GM12878 (cell line): Measurements from ENCODE around the gene USPL1. TPM values are rescaled to one million over a fixed set of nuclear protein-coding genes. Genes with fewer than 3 reads are reported as not detected.

Experiments
- ATAC-seq: fragments of 200-7000 bp; cut with Tn5 transposase; 3 replicates; pipeline ENCODE4 v1.9.1; 2020; ENCODE audit warnings: mild to moderate bottlenecking, moderate library complexity
- BruUV-seq: library from RNA; stranded (reverse); fragments of 400-500 nt; replicated peaks from 2 replicates; lab custom pipeline; 2021; lab: Mats Ljungman, UMichigan
- CTCF ChIA-PET: fragments of 300-600 bp; sonication (Branson Sonifier 250); formaldehyde crosslinking; extraction: SDS; loops from one replicate; lab custom pipeline; 2021; ENCODE audit warnings: inconsistent platforms; lab: Yijun Ruan, JAX
- POLR2A ChIA-PET: fragments of 350-600 bp; formaldehyde crosslinking; extraction: SDS; loops from one replicate; lab custom pipeline; 2021; ENCODE audit warnings: inconsistent platforms; lab: Charles Lee
- RAD21 ChIA-PET: fragments of 300-600 bp; sonication (Branson Sonifier 250); formaldehyde crosslinking; loops from one replicate; lab custom pipeline; 2023; ENCODE audit warnings: antibody characterized with exemption; ENCODE audit not compliant: unreplicated experiment; lab: Charles Lee
- SMC1A ChIA-PET: fragments of 300-600 bp; sonication (Branson Sonifier 250); formaldehyde crosslinking; loops from one replicate; lab custom pipeline; 2023; ENCODE audit not compliant: unreplicated experiment, uncharacterized antibody; lab: Charles Lee
- DNase-seq: peaks from one replicate; pipeline ENCODE4 v3.0.0-alpha.2; 2011; ENCODE audit warnings: low read depth, low spot score
- FAIRE-seq: peaks from 3 replicates; lab custom pipeline; 2011; peaks lifted over from hg19 to GRCh38; lab: Jason Lieb, UNC
- H2AFZ ChIP-seq: 2 replicates; pipeline ENCODE4 v1.6.0; 2011; ENCODE audit warnings: low read depth, low read length, control low read depth; ENCODE audit not compliant: control insufficient read depth
- H3K27ac ChIP-seq: 2 replicates; pipeline ENCODE4 v1.5.1; 2011; ENCODE audit warnings: control low read depth; ENCODE audit not compliant: control insufficient read depth, insufficient read depth
- H3K27me3 ChIP-seq, 2 experiments: replicated peaks in 1 of 2; 2 replicates each; pipeline versions ENCODE4 v1.6.0 to v1.6.1; 2011; ENCODE audit warnings: low read length in 1 of 2; ENCODE audit not compliant: control insufficient read depth in 2 of 2, insufficient read depth in 2 of 2
- H3K36me3 ChIP-seq, 2 experiments: 2 replicates each; pipeline ENCODE4 v1.5.1; 2011; ENCODE audit warnings: low read length in 1 of 2; ENCODE audit not compliant: control insufficient read depth in 2 of 2, insufficient read depth in 2 of 2
- H3K4me1 ChIP-seq: 2 replicates; pipeline ENCODE4 v1.6.1; 2011; ENCODE audit warnings: mild to moderate bottlenecking, low read length, moderate library complexity, mixed read lengths; ENCODE audit not compliant: control insufficient read depth, insufficient read depth
- H3K4me2 ChIP-seq: 2 replicates; pipeline ENCODE4 v1.6.0; 2011; ENCODE audit warnings: control low read depth; ENCODE audit not compliant: control insufficient read depth, insufficient read depth
- H3K4me3 ChIP-seq: fragments of 200-600 bp; sonication (generic); 2 replicates; pipeline ENCODE4 v1.5.1; 2016
- H3K79me2 ChIP-seq: 2 replicates; pipeline ENCODE4 v1.6.0; 2011; ENCODE audit warnings: low read length; ENCODE audit not compliant: control insufficient read depth, insufficient read depth
- H3K9ac ChIP-seq: 2 replicates; pipeline ENCODE4 v1.8.0; 2011; ENCODE audit warnings: low read length, control low read depth, mixed read lengths; ENCODE audit not compliant: control insufficient read depth, insufficient read depth
- H3K9me3 ChIP-seq: replicated peaks from 3 replicates; pipeline ENCODE4 v1.5.1; 2011; ENCODE audit warnings: mild to moderate bottlenecking, low read length; ENCODE audit not compliant: control insufficient read depth, insufficient read depth
- H4K20me1 ChIP-seq: 2 replicates; pipeline ENCODE4 v1.6.0; 2011; ENCODE audit not compliant: control insufficient read depth, insufficient read depth
- BRCA1 ChIP-seq: IDR thresholded peaks from 2 replicates; pipeline ENCODE4 v1.6.1; 2011; ENCODE audit warnings: low read depth, low read length, improper control_type of control experiment
- CBX3 ChIP-seq: fragments of 200-600 bp; sonication (generic); IDR thresholded peaks from 2 replicates; pipeline ENCODE4 v1.6.1; 2016; ENCODE audit warnings: low read depth, borderline replicate concordance
- FOS ChIP-seq: IDR thresholded peaks from 3 replicates; pipeline ENCODE4 v1.6.1; 2011; ENCODE audit warnings: borderline replicate concordance; ENCODE audit not compliant: insufficient read length; ENCODE audit errors: extremely low read depth
- IRF3 ChIP-seq: fragments of 450-650 bp; IDR thresholded peaks from 2 replicates; pipeline ENCODE4 v1.6.1; 2014; ENCODE audit warnings: mild to moderate bottlenecking
- PAX8 ChIP-seq: fragments of 450-650 bp; IDR thresholded peaks from 2 replicates; pipeline ENCODE4 v1.6.1; 2017; ENCODE audit warnings: mild to moderate bottlenecking, moderate library complexity
- POLR2A ChIP-seq: IDR thresholded peaks from 2 replicates; pipeline ENCODE4 v1.6.1; 2011; ENCODE audit warnings: low read depth, mild to moderate bottlenecking, low read length
- POU2F2 ChIP-seq: IDR thresholded peaks from 3 replicates; pipeline ENCODE4 v1.6.1; 2011; ENCODE audit warnings: low read depth, mild to moderate bottlenecking, low read length, borderline replicate concordance
- RUNX3 ChIP-seq: IDR thresholded peaks from 2 replicates; pipeline ENCODE4 v1.6.1; 2012; ENCODE audit warnings: low read length, inconsistent platforms
- SMARCA5 ChIP-seq: fragments of 450-650 bp; IDR thresholded peaks from 2 replicates; pipeline ENCODE4 v1.6.1; 2017; ENCODE audit warnings: mild to moderate bottlenecking
- SP1 ChIP-seq: IDR thresholded peaks from one replicate; pipeline ENCODE4 v1.6.1; 2011; ENCODE audit warnings: low read depth, low read length
- USF2 ChIP-seq: IDR thresholded peaks from 2 replicates; pipeline ENCODE4 v1.6.1; 2011; ENCODE audit warnings: low read depth, low read length, improper control_type of control experiment, borderline replicate concordance
- ZNF217 ChIP-seq: fragments of 450-650 bp; IDR thresholded peaks from 2 replicates; pipeline ENCODE4 v1.6.1; 2017; ENCODE audit warnings: antibody characterized with exemption, mild to moderate bottlenecking
- ZNF274 ChIP-seq: IDR thresholded peaks from one replicate; pipeline ENCODE4 v1.8.0; 2011; ENCODE audit not compliant: insufficient read length, insufficient read depth
- WGBS: methylation state at CpG from one replicate; pipeline ENCODE4 v1.1.6; 2016; ENCODE audit warnings: low lambda C conversion rate; ENCODE audit not compliant: insufficient replicate concordance, insufficient coverage; ENCODE audit errors: missing lambda C conversion rate; 5-methylcytosine and 5-hydroxymethylcytosine counted together
- in situ Hi-C: fragments of 300-500 bp; cut with MboI; formaldehyde crosslinking; loops from 9 replicates; pipeline ENCODE4 v1.14.3; 2018; ENCODE audit warnings: mixed read lengths
- intact Hi-C: fragments of 100-400 bp; cut with micrococcal nuclease; formaldehyde crosslinking; loops from one replicate; pipeline ENCODE4 v1.14.2; 2022; ENCODE audit not compliant: unreplicated experiment
- polyA plus RNA-seq, 11 experiments: library from polyadenylated mRNA; depleted of rRNA in 4 of 11; unstranded in 6 of 11; stranded (reverse) in 5 of 11; fragments of >200 nt; fragmentation: Nextera tagmentation in 4 of 11; fragmentation: Illumina TruSeq in 1 of 11; extraction: Ambion mirVana in 4 of 11; extraction: Trizol in 1 of 11; gene quantifications; 1 replicate in 1 of 11; 2 replicates in 10 of 11; pipeline versions ENCODE4 v1.2.1 to v1.2.3, GENCODE V29; 2011 to 2016; ENCODE audit warnings: inconsistent platforms in 2 of 11, missing spikeins in 2 of 11, low read depth in 1 of 11
- total RNA-seq, 4 experiments: library from RNA; depleted of rRNA in 3 of 4; stranded (reverse); fragments of >200 nt in 3 of 4; fragmentation: Illumina TruSeq in 1 of 4; extraction: Trizol in 1 of 4; gene quantifications; 2 replicates each; pipeline versions ENCODE4 v1.2.1 to v1.2.3, GENCODE V29; 2013 to 2021
- TF ChIP-seq, protein P1 (sequence below): fragments of 450-650 bp; IDR thresholded peaks from 2 replicates; pipeline ENCODE4 v1.6.1; 2018; ENCODE audit warnings: mild to moderate bottlenecking, low read depth, moderate library complexity; ENCODE audit not compliant: partially characterized antibody
- TF ChIP-seq, protein P2 (sequence below): IDR thresholded peaks from 2 replicates; pipeline ENCODE4 v1.6.1; 2011; ENCODE audit warnings: borderline replicate concordance, low read depth, mild to moderate bottlenecking, moderate library complexity, mixed read lengths, low read length; ENCODE audit not compliant: insufficient read depth; ENCODE audit errors: extremely low read length

Gene USPL1
- total and polyA plus RNA-seq, 10 of the 15 experiments (the other 5 are each of a cell fraction or from before 2014, with no cell fraction given) = 7.9 to 23.2 (median 15.8) TPM

DNA sequence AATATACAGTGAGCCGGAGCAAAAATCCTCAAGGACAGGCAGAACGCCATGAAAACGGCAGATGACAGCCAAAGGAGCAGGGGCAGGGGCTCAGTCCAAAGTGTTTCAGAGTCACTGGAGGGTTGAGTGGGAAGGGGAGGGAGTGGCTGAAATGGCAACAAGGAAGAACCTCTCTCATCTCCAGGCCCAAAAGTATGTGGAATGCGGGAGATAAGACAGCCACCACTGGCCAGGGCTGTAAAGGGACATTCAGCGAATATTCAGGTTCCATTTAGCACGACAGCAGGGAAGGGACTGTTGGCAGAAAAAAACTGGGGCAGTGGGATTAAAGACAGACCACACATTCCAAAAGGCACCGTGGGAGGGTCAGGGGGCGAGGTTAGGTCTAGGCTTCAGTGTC, 48.4 kb downstream of the USPL1 start:
- FAIRE-seq = no peak
- ChIA-PET POLR2A (no interaction called here), RAD21 (no interaction called here), CTCF (no interaction called here), SMC1A (interaction anchor here (0.7 to 1.0 kb wide), 2 partner anchors 28 to 71 kb away, joined by 3 read pairs; no protein-coding TSS in a partner anchor)
- in situ Hi-C loops (no loop called here), intact Hi-C loops (no loop called here)
- no peak for ATAC-seq
- BruUV-seq = no TSS peak
- WGBS = 89% methylated on average over 8 of the region's 8 CpGs
- Histone ChIP-seq H3K9me3 (no peaks in the 10 kb centered on the region), H3K9ac (no peak overlapping the region), H4K20me1 (no peaks in the 10 kb centered on the region), H2AFZ (no peak overlapping the region), H3K27ac (no peak overlapping the region), H3K79me2 (no peaks in the 10 kb centered on the region), H3K27me3 (no peaks in the 10 kb centered on the region), H3K4me3 (no peak overlapping the region), H3K4me2 (no peak overlapping the region), H3K36me3 (no peaks in the 10 kb centered on the region), H3K4me1 (peaks cover 11% of the 10 kb centered on the region)
- DNase-seq = no peak
- TF ChIP-seq BRCA1 (no peak), SP1 (no peak), PAX8 (no peak), POU2F2 (no peak), CBX3 (no peak), RUNX3 (no peak), FOS (no peak), IRF3 (no peak), POLR2A (no peak), SMARCA5 (no peak), ZNF274 (no peak), USF2 (no peak), ZNF217 (no peak)
- TF ChIP-seq, protein P1, sequence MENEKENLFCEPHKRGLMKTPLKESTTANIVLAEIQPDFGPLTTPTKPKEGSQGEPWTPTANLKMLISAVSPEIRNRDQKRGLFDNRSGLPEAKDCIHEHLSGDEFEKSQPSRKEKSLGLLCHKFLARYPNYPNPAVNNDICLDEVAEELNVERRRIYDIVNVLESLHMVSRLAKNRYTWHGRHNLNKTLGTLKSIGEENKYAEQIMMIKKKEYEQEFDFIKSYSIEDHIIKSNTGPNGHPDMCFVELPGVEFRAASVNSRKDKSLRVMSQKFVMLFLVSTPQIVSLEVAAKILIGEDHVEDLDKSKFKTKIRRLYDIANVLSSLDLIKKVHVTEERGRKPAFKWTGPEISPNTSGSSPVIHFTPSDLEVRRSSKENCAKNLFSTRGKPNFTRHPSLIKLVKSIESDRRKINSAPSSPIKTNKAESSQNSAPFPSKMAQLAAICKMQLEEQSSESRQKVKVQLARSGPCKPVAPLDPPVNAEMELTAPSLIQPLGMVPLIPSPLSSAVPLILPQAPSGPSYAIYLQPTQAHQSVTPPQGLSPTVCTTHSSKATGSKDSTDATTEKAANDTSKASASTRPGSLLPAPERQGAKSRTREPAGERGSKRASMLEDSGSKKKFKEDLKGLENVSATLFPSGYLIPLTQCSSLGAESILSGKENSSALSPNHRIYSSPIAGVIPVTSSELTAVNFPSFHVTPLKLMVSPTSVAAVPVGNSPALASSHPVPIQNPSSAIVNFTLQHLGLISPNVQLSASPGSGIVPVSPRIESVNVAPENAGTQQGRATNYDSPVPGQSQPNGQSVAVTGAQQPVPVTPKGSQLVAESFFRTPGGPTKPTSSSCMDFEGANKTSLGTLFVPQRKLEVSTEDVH = no peak
- TF ChIP-seq, protein P2, sequence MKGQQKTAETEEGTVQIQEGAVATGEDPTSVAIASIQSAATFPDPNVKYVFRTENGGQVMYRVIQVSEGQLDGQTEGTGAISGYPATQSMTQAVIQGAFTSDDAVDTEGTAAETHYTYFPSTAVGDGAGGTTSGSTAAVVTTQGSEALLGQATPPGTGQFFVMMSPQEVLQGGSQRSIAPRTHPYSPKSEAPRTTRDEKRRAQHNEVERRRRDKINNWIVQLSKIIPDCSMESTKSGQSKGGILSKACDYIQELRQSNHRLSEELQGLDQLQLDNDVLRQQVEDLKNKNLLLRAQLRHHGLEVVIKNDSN = no peak
